K562 treated with DMSO at 1 percent for 48 hours (cell line): ENCODE results near the gene KRT82. TPM values are rescaled to one million over a fixed set of nuclear protein-coding genes. Genes with fewer than 3 reads are reported as not detected.

Experiments
- total RNA-seq: library from RNA; unstranded; fragments of 300-600 nt; gene quantifications from 2 replicates; pipeline ENCODE4 v1.2.3, GENCODE V29; 2022; ENCODE audit warnings: low replicate concordance; ENCODE audit errors: extremely low read depth

KRT82 gene
- total RNA-seq: not detected in 2 replicates

DNA sequence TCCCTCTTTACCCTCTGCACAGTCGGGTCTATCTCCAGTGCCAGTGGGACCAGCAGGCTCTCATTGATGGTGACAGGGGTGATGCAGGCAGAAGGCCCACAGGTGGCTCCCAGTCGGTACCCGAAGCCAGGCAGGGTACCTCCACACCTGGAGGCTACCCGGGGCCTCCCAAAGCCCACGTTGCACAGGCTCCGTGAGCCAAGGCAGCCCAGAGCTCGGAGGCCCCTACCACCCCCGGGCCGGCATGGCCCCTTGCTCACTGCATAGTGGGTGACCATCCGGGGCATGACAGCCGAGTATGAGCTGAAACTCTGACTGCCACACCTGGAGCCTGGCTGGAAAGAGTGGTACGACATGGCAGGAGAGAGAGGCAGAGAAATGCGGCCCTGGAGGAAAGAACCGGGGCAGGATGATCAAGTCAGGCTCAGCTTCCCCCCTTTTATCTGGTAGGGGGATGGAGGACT lies at the start of gene KRT82:
Gene KRT82 (minus strand): TSS at position 414 of the 464 bp plus-strand sequence. CDS start 58 bp downstream, at position 356.

DNA sequence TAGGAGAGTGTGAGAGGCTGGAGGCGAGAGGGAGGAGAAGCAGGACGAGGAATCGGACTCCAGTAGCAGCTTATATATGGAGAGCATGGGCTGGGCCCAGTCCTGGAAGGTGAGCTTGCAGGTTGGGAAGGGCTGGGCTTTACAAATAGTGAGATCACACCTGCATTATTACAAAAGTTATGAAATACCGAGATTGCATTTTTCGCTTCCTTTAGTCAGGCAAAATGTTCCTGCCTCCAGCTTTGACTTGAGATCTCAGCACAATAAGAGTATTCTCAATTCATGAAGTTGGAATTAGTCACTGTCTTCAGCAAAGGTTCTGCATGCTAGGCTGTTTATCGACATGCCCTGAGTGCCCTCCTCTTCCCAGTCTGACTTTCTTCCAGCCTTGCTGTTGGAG lies 46.0 kb upstream of the KRT82 start, which contains the start of gene KRT6B:
Gene KRT6B (minus strand): TSS at position 46 of the 400 bp plus-strand sequence. CDS start 68 bp downstream, outside the sequence.

GRCh38 chr12:52434081-52434733 lies 28.1 kb upstream of the KRT82 start, which contains the start of gene KRT75:
Gene KRT75, minus strand, starts transcription at chr12:52434371. Its CDS starts 67 bp downstream, at chr12:52434304.

GRCh38 chr12:52385226-52385702 lies 20.9 kb downstream of the KRT82 start, which contains the start of gene KRT84:
Gene KRT84, minus strand, starts transcription at chr12:52385652. Its CDS starts 67 bp downstream, at chr12:52385585.

DNA sequence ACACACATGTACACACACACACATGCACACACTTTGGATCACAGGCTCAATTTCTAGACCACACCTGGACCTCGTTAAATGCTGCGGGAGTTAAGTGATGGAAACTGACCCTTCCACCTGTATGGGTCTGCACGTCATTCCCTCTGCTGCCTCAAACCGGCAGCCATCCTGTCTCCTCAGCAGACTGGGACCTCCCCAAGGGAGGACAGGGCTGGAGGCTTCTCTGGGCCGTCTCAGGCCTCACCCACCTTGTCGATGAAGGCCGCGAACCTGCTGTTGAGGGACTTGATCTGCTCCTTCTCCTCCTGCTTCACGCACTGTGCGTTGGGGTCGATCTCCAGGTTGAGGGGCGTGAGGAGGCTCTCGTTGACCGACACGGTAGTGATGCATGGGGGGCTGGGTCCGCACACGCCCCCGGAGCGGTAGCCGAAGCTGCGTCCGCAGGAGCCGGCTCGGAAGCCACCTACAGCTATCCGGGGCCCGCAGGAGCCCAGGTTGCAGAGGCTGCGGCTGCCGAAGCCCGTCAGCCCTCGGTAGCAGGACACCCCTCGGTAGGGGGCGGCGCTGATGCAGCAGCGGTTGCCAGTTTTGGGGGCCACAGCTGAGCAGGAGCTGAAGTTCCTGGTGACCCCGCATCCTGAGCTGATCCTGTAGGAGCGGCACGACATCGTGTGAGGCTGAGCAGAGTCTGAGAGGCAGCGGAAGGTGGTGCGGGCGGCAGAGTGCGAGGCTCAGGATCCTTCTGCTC lies 39.2 kb downstream of the KRT82 start, which contains the start of gene KRT85:
Gene KRT85 (minus strand): TSS at position 744 of the 748 bp plus-strand sequence. CDS start 76 bp downstream, at position 668.

Other genes with a start within 250 kb of the KRT82 start
- gene KRT80, start 214.3 kb downstream of the KRT82 start, total RNA-seq: not detected in 2 replicates
- gene KRT7, start 173.1 kb downstream of the KRT82 start, total RNA-seq: not detected in 2 replicates
- gene KRT86, start 131.7 kb downstream of the KRT82 start, total RNA-seq: not detected in 2 replicates
- gene KRT81, start 114.8 kb downstream of the KRT82 start, total RNA-seq: not detected in 2 replicates
- not detected in 2 replicates for gene KRT83, start 84.9 kb downstream of the KRT82 start, total RNA-seq
- gene KRT85, start 38.9 kb downstream of the KRT82 start, total RNA-seq: not detected in 2 replicates
- not detected in 2 replicates for gene KRT84, start 20.7 kb downstream of the KRT82 start, total RNA-seq
- gene KRT75, start 28.0 kb upstream of the KRT82 start, total RNA-seq: not detected in 2 replicates
- gene KRT6B, start 45.8 kb upstream of the KRT82 start, total RNA-seq: not detected in 2 replicates
- not detected in 2 replicates for gene KRT6C, start 67.5 kb upstream of the KRT82 start, total RNA-seq
- not detected in 2 replicates for gene KRT6A, start 86.9 kb upstream of the KRT82 start, total RNA-seq
- not detected in 2 replicates for gene KRT5, start 114.1 kb upstream of the KRT82 start, total RNA-seq
- gene KRT71, start 146.8 kb upstream of the KRT82 start, total RNA-seq: not detected in 2 replicates
- not detected in 2 replicates for gene KRT74, start 167.5 kb upstream of the KRT82 start, total RNA-seq
- gene KRT72, start 195.1 kb upstream of the KRT82 start, total RNA-seq: not detected in 2 replicates
- not detected in 2 replicates for gene KRT73, start 212.2 kb upstream of the KRT82 start, total RNA-seq
- not detected in 2 replicates for gene KRT2, start 245.9 kb upstream of the KRT82 start, total RNA-seq